ENCODE data around the gene COL6A1. TPM values are rescaled to one million over a fixed set of nuclear protein-coding genes. Genes with fewer than 3 reads are reported as not detected.

The COL6A1 gene
- total RNA-seq, 3 donors from 2014 or later (not counting 1 experiment from before 2014, with no cell fraction given), result 1.0 to 5.2 (median 2.5) TPM

- H3K4me3 Mint-ChIP-seq, result no peak overlapping the region
- Histone ChIP-seq H3K27me3 (ENCODE audit: control insufficient read depth, insufficient read depth, low read length) (peaks cover 3% of the 10 kb centered on the region), H3K4me1 (ENCODE audit: control insufficient read depth, insufficient read depth, low read length) (peaks cover 20% of the 10 kb centered on the region), H3K27ac (ENCODE audit: low read length) (peak overlapping the region; percentile 58), H3K9me3 (ENCODE audit: control insufficient read depth, insufficient read depth, low read length) (no peaks in the 10 kb centered on the region), H3K36me3 (ENCODE audit: control insufficient read depth, insufficient read depth, low read length) (no peaks in the 10 kb centered on the region), H3K4me3 (ENCODE audit: low read length) (no peak overlapping the region)
- WGBS (ENCODE audit: insufficient coverage), result 92% methylated on average over 33 of the region's 33 CpGs
- peak overlapping the region; percentile 76 to 79 for H3K27ac Mint-ChIP-seq
- H3K9me3 Mint-ChIP-seq, result no peaks in the 10 kb centered on the region
- intact Hi-C loops (cut with micrococcal nuclease), result loop anchor here (5.0 kb wide), 1 partner anchor 80 kb away; no protein-coding TSS in a partner anchor
- peaks cover 0 to 2% of the 10 kb centered on the region in 2 donors for H3K27me3 Mint-ChIP-seq (ENCODE audit: low read depth in 2 of 2)
- no peak for ATAC-seq
- no peaks in the 10 kb centered on the region for H3K36me3 Mint-ChIP-seq
- DNase-seq, result no peak
- H3K4me1 Mint-ChIP-seq, result peaks cover under 1 to 2% of the 10 kb centered on the region in 2 donors
- no peak for TF ChIP-seq CTCF (IDR thresholded peaks at IDR 0.05)
These were observed 70.5 kb downstream of the COL6A1 start for GRCh38 chr21:46051821-46052675.

- 65% methylated on average over 30 of the region's 31 CpGs for WGBS (ENCODE audit: insufficient coverage)
- DNase-seq, result peak; percentile 60 to 61
- no peak for TF ChIP-seq CTCF (IDR thresholded peaks at IDR 0.05)
- peaks cover 29% of the 10 kb centered on the region for H3K4me1 ChIP-seq (ENCODE audit: control insufficient read depth, insufficient read depth, low read length)
- H3K36me3 Mint-ChIP-seq, result no peaks in the 10 kb centered on the region
- no peaks in the 10 kb centered on the region for H3K9me3 Mint-ChIP-seq
- H3K4me3 ChIP-seq (ENCODE audit: low read length), result no peak overlapping the region
- peak overlapping the region; percentile 76 to 79 for H3K27ac Mint-ChIP-seq
- H3K36me3 ChIP-seq (ENCODE audit: control insufficient read depth, insufficient read depth, low read length), result no peaks in the 10 kb centered on the region
- ATAC-seq, result peak; percentile 59 to 82 (median 72)
- H3K4me1 Mint-ChIP-seq, result peaks cover 10 to 11% of the 10 kb centered on the region in 2 donors
- intact Hi-C loops (cut with micrococcal nuclease), result loop anchor here (5.0 kb wide), 1 partner anchor 81 kb away; no protein-coding TSS in a partner anchor
- no peaks in the 10 kb centered on the region for H3K9me3 ChIP-seq (ENCODE audit: control insufficient read depth, insufficient read depth, low read length)
- peak overlapping the region; percentile 82 for H3K27ac ChIP-seq (ENCODE audit: low read length)
- no peak overlapping the region for H3K4me3 Mint-ChIP-seq
- H3K27me3 ChIP-seq (ENCODE audit: control insufficient read depth, insufficient read depth, low read length), result peaks cover 3% of the 10 kb centered on the region
- peaks cover 3 to 7% of the 10 kb centered on the region in 2 donors for H3K27me3 Mint-ChIP-seq (ENCODE audit: low read depth in 2 of 2)
These were observed 71.4 kb downstream of the COL6A1 start for GRCh38 chr21:46052703-46053651.

- Histone ChIP-seq H3K4me1 (ENCODE audit: control insufficient read depth, insufficient read depth, low read length) (peaks cover 34% of the 10 kb centered on the region), H3K27ac (ENCODE audit: low read length) (no peak overlapping the region), H3K36me3 (ENCODE audit: control insufficient read depth, insufficient read depth, low read length) (no peaks in the 10 kb centered on the region), H3K27me3 (ENCODE audit: control insufficient read depth, insufficient read depth, low read length) (peaks cover 3% of the 10 kb centered on the region), H3K9me3 (ENCODE audit: control insufficient read depth, insufficient read depth, low read length) (no peaks in the 10 kb centered on the region), H3K4me3 (ENCODE audit: low read length) (no peak overlapping the region)
- H3K4me3 Mint-ChIP-seq, result no peak overlapping the region
- H3K4me1 Mint-ChIP-seq, result peaks cover 16 to 21% of the 10 kb centered on the region in 2 donors
- H3K9me3 Mint-ChIP-seq, result no peaks in the 10 kb centered on the region
- H3K36me3 Mint-ChIP-seq, result no peaks in the 10 kb centered on the region
- ATAC-seq (no peak), DNase-seq (no peak)
- H3K27me3 Mint-ChIP-seq (ENCODE audit: low read depth in 2 of 2), result peaks cover 12 to 14% of the 10 kb centered on the region in 2 donors
- H3K27ac Mint-ChIP-seq, result peak overlapping the region in 1 of 2 donors; percentile 79
- intact Hi-C loops (cut with micrococcal nuclease), result loop anchor here (5.0 kb wide), 1 partner anchor 82 kb away; no protein-coding TSS in a partner anchor
- WGBS (ENCODE audit: insufficient coverage), result 99% methylated on average over 7 of the region's 10 CpGs
- no peak for TF ChIP-seq CTCF (IDR thresholded peaks at IDR 0.05)
These were observed 72.5 kb downstream of the COL6A1 start for GRCh38 chr21:46054031-46054430.

Measured in natural killer cell (primary cell).